Neural crest cell (in vitro differentiated cells): ENCODE data around the gene TMEM87B. TPM values are rescaled to one million over a fixed set of nuclear protein-coding genes. Genes with fewer than 3 reads are reported as not detected.
"Not testable (repeated sequence)": the region's sequence is repeated elsewhere in the genome, so short reads cannot be mapped to it uniquely, and the experiment has no call there.

Experiments used
- DNase-seq: peaks from one replicate; pipeline ENCODE4 v3.0.0; 2021; ENCODE audit warnings: low read depth, mixed read lengths, low spot score
- H3K27ac Mint-ChIP-seq: one replicate; pipeline ENCODE4 v1.8.0; 2021; ENCODE audit warnings: mild to moderate bottlenecking, mixed read lengths; ENCODE audit not compliant: unreplicated experiment
- H3K27me3 Mint-ChIP-seq: 2 replicates; pipeline ENCODE4 v1.8.0; 2021; ENCODE audit warnings: low read depth, mild to moderate bottlenecking, mixed read lengths
- H3K36me3 Mint-ChIP-seq: 2 replicates; pipeline ENCODE4 v1.8.0; 2021; ENCODE audit warnings: low read depth, mild to moderate bottlenecking, mixed read lengths
- H3K4me1 Mint-ChIP-seq: 2 replicates; pipeline ENCODE4 v1.8.0; 2021; ENCODE audit warnings: mixed read lengths
- H3K4me3 Mint-ChIP-seq: one replicate; pipeline ENCODE4 v1.8.0; 2021; ENCODE audit warnings: mild to moderate bottlenecking, mixed read lengths
- H3K9me3 Mint-ChIP-seq: 2 replicates; pipeline ENCODE4 v1.8.0; 2021; ENCODE audit warnings: mixed read lengths
- CTCF ChIP-seq: fragments of 200-600 bp; sonication (generic); conservative IDR thresholded peaks from 2 replicates; pipeline ENCODE4 v1.5.0; 2021; ENCODE audit warnings: antibody characterized with exemption, mild to moderate bottlenecking
- total RNA-seq: library from RNA; stranded (reverse); gene quantifications from 2 replicates; pipeline ENCODE4 v1.2.1, GENCODE V29; 2021

TMEM87B gene
- total RNA-seq, 1 donor from 2014 or later = 6.2 TPM

DNA sequence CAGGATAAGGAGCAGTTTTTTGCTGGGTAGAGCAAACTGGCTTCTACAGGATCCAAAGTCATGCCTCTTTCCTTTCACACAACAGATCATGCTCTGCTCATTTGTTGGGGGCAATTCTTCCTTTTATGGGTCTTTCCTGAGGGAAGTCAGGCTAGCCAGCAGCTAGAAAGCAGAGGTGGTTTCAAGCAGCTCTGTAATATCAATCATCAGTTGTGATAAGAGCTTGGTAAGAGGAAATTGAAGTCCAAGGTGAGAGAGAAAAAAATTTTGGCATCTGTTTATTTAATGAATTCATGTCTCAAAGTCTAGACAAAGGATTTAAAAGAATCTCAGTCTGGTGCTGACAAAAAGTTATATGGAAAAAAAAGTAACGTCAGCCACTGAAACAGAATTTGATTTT, 6.2 kb downstream of the TMEM87B start:
- Mint-ChIP-seq H3K27ac (no peak overlapping the region), H3K27me3 (no peaks in the 10 kb centered on the region), H3K36me3 (peaks cover 7% of the 10 kb centered on the region), H3K4me1 (peaks cover 8% of the 10 kb centered on the region), H3K9me3 (no peaks in the 10 kb centered on the region), H3K4me3 (no peak overlapping the region)
- no peak for DNase-seq
- TF ChIP-seq CTCF = no peak

GRCh38 chr2:112061840-112062239, 6.8 kb downstream of the TMEM87B start:
- no peak overlapping the region for H3K4me3 Mint-ChIP-seq
- TF ChIP-seq CTCF = no peak

GRCh38 chr2:112062894-112063293, 7.8 kb downstream of the TMEM87B start:
- no peak for TF ChIP-seq CTCF
- H3K27me3 Mint-ChIP-seq = no peaks in the 10 kb centered on the region
- H3K36me3 Mint-ChIP-seq = peaks cover 11% of the 10 kb centered on the region
- no peaks in the 10 kb centered on the region for H3K4me1 Mint-ChIP-seq
- H3K4me3 Mint-ChIP-seq = no peak overlapping the region
- no peak overlapping the region for H3K27ac Mint-ChIP-seq
- H3K9me3 Mint-ChIP-seq = no peaks in the 10 kb centered on the region
- no peak for DNase-seq

More at GRCh38 chr2:112061840-112062239, 6.8 kb downstream of the TMEM87B start:
- no peaks in the 10 kb centered on the region for H3K27me3 Mint-ChIP-seq
- peaks cover 7% of the 10 kb centered on the region for H3K36me3 Mint-ChIP-seq
- no peak for DNase-seq
- peaks cover 3% of the 10 kb centered on the region for H3K4me1 Mint-ChIP-seq
- no peaks in the 10 kb centered on the region for H3K9me3 Mint-ChIP-seq
- H3K27ac Mint-ChIP-seq = no peak overlapping the region

GRCh38 chr2:112065486-112065885, 10.4 kb downstream of the TMEM87B start:
- no peaks in the 10 kb centered on the region for H3K4me1 Mint-ChIP-seq
- no peak overlapping the region for H3K27ac Mint-ChIP-seq
- peaks cover 5% of the 10 kb centered on the region for H3K9me3 Mint-ChIP-seq
- no peaks in the 10 kb centered on the region for H3K27me3 Mint-ChIP-seq
- no peak overlapping the region for H3K4me3 Mint-ChIP-seq
- DNase-seq = no peak
- TF ChIP-seq CTCF = no peak
- peaks cover 25% of the 10 kb centered on the region for H3K36me3 Mint-ChIP-seq

DNA sequence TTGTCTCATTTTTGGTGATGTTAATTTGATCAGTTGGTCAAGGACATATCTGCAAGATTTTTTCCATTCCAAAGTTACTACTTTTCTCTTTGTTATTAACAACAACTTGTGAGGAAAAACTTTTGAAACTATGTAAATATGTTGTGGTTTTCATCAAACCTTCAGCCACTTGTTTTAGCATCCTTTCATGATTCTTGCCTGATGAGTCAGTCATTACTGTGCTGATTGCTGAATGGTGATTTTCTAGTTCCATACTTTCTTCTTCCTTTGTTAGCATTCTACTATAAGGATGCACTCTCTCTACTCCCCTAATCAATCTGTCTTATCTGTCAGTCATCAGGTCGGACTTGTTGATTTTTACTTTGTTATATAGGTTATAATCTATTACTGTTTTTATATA, 10.9 kb downstream of the TMEM87B start:
- Mint-ChIP-seq H3K4me1 (no peaks in the 10 kb centered on the region), H3K27ac (no peak overlapping the region), H3K4me3 (no peak overlapping the region), H3K27me3 (no peaks in the 10 kb centered on the region), H3K9me3 (peaks cover 5% of the 10 kb centered on the region), H3K36me3 (peaks cover 26% of the 10 kb centered on the region)
- no peak for TF ChIP-seq CTCF
- DNase-seq = no peak

GRCh38 chr2:112069794-112070193, 14.7 kb downstream of the TMEM87B start:
- H3K4me1 Mint-ChIP-seq, H3K27me3 Mint-ChIP-seq, H3K27ac Mint-ChIP-seq, DNase-seq, H3K4me3 Mint-ChIP-seq: not testable (repeated sequence)
- Mint-ChIP-seq H3K9me3 (peaks cover 23% of the 10 kb centered on the region), H3K36me3 (peaks cover 48% of the 10 kb centered on the region)
